Activated naive CD4-positive, alpha-beta T cell treated with anti-CD3 and anti-CD28 coated beads, Interleukin-2, amount 50 U/mL, for 24 hours (primary cell): ENCODE results near the gene OAF.
"Not testable (repeated sequence)": the region's sequence is repeated elsewhere in the genome, so short reads cannot be mapped to it uniquely, and the experiment has no call there.

Source experiments
- H3K27ac Mint-ChIP-seq: one replicate; pipeline ENCODE4 v1.8.0; 2021; ENCODE audit warnings: mild to moderate bottlenecking, mixed read lengths
- H3K27me3 Mint-ChIP-seq: one replicate; pipeline ENCODE4 v1.8.0; 2021; ENCODE audit warnings: mixed read lengths
- H3K36me3 Mint-ChIP-seq: one replicate; pipeline ENCODE4 v1.8.0; 2021; ENCODE audit warnings: mixed read lengths
- H3K4me1 Mint-ChIP-seq: one replicate; pipeline ENCODE4 v1.8.0; 2021; ENCODE audit warnings: mixed read lengths
- H3K4me3 Mint-ChIP-seq: one replicate; pipeline ENCODE4 v1.8.0; 2021; ENCODE audit warnings: mild to moderate bottlenecking, mixed read lengths
- H3K9me3 Mint-ChIP-seq: one replicate; pipeline ENCODE4 v1.8.0; 2021; ENCODE audit warnings: mixed read lengths

The OAF gene

GRCh38 chr11:120255519-120255866, 44.7 kb downstream of the OAF start:
- no peaks in the 10 kb centered on the region for H3K9me3 Mint-ChIP-seq
- H3K4me3 Mint-ChIP-seq = no peak overlapping the region
- peaks cover 25% of the 10 kb centered on the region for H3K27me3 Mint-ChIP-seq
- H3K27ac Mint-ChIP-seq = no peak overlapping the region
- H3K36me3 Mint-ChIP-seq = no peaks in the 10 kb centered on the region
- no peaks in the 10 kb centered on the region for H3K4me1 Mint-ChIP-seq

DNA sequence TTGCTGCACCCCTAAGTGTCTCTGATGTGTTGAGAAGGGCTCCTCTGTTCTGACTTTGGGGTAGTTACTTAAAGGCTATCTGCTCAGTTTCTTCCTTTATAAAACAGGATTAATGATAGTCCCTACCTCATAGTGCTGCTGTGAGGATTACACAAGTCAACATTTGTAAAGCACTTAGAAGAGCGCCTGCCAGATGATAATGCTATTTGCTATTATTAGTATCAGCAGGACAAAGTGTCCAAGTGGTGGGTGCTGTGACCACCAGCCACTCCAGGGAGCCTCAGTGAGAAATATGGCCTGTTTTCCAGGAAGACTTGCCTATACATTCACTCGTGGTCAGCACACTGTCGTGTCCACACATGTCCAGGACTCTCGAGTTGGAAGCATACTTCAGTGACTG, 45.3 kb downstream of the OAF start:
- peaks cover 25% of the 10 kb centered on the region for H3K27me3 Mint-ChIP-seq
- no peaks in the 10 kb centered on the region for H3K9me3 Mint-ChIP-seq
- H3K4me1 Mint-ChIP-seq = no peaks in the 10 kb centered on the region
- no peaks in the 10 kb centered on the region for H3K36me3 Mint-ChIP-seq
- no peak overlapping the region for H3K27ac Mint-ChIP-seq
- no peak overlapping the region for H3K4me3 Mint-ChIP-seq

GRCh38 chr11:120256779-120257178, 45.9 kb downstream of the OAF start:
- Mint-ChIP-seq H3K4me3 (no peak overlapping the region), H3K36me3 (no peaks in the 10 kb centered on the region), H3K4me1 (no peaks in the 10 kb centered on the region), H3K9me3 (no peaks in the 10 kb centered on the region), H3K27me3 (peaks cover 25% of the 10 kb centered on the region), H3K27ac (no peak overlapping the region)

DNA sequence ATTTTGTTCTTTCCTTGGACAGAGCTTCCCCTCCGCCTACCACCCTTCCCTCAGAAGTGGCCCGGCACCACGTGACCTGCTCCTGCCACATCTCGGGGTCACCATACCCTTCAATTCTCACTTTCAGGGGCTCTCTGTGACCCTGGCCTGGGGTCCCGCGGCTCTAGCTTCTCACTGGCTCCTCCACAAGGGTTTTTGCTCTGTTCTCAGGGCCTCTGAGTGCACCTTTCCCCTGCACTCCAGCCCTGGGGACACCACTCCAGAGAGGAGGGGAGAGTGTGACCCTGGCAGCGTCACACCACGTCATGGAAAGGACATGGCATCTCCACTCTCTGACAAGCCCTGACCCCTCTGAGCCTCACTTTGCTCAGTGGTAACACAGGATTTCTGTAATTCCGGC, 46.5 kb downstream of the OAF start:
- no peaks in the 10 kb centered on the region for H3K36me3 Mint-ChIP-seq

GRCh38 chr11:120258661-120259060, 47.8 kb downstream of the OAF start:
- Mint-ChIP-seq H3K4me1 (no peaks in the 10 kb centered on the region), H3K36me3 (no peaks in the 10 kb centered on the region), H3K9me3 (no peaks in the 10 kb centered on the region), H3K27ac (no peak overlapping the region), H3K27me3 (peaks cover 27% of the 10 kb centered on the region), H3K4me3 (no peak overlapping the region)

More for the DNA sequence above, 46.5 kb downstream of the OAF start:
- H3K27me3 Mint-ChIP-seq = peaks cover 25% of the 10 kb centered on the region
- no peak overlapping the region for H3K27ac Mint-ChIP-seq
- H3K4me3 Mint-ChIP-seq = no peak overlapping the region
- H3K4me1 Mint-ChIP-seq = no peaks in the 10 kb centered on the region
- no peaks in the 10 kb centered on the region for H3K9me3 Mint-ChIP-seq

DNA sequence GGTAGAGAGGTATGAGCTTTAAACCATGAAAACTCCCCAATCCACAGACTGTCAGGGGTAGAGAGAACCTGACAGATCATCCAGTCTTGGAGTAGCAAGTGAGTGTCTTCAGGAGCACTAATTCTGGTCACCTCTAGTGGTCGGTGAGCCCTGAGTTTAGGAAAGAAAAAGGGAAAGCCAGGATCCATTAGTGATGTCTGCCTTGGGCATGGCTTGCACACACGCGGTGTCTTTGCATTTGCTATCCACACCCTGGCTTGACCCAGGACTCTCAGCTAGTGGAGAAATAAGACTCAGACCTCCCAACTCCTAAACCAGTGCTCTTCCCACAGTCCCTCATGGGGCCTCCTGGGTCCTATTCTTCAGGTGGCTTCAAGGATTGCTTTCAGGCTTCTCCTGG, 48.4 kb downstream of the OAF start:
- H3K27me3 Mint-ChIP-seq = peaks cover 26% of the 10 kb centered on the region
- H3K4me3 Mint-ChIP-seq = no peak overlapping the region
- no peaks in the 10 kb centered on the region for H3K36me3 Mint-ChIP-seq
- no peaks in the 10 kb centered on the region for H3K9me3 Mint-ChIP-seq
- no peaks in the 10 kb centered on the region for H3K4me1 Mint-ChIP-seq
- no peak overlapping the region for H3K27ac Mint-ChIP-seq

- no peaks in the 10 kb centered on the region for H3K36me3 Mint-ChIP-seq
- H3K27me3 Mint-ChIP-seq = peaks cover 27% of the 10 kb centered on the region
- H3K27ac Mint-ChIP-seq = no peak overlapping the region
- no peaks in the 10 kb centered on the region for H3K9me3 Mint-ChIP-seq
- no peak overlapping the region for H3K4me3 Mint-ChIP-seq
- H3K4me1 Mint-ChIP-seq = no peaks in the 10 kb centered on the region
Measured at GRCh38 chr11:120259988-120260565, 49.2 kb downstream of the OAF start.

DNA sequence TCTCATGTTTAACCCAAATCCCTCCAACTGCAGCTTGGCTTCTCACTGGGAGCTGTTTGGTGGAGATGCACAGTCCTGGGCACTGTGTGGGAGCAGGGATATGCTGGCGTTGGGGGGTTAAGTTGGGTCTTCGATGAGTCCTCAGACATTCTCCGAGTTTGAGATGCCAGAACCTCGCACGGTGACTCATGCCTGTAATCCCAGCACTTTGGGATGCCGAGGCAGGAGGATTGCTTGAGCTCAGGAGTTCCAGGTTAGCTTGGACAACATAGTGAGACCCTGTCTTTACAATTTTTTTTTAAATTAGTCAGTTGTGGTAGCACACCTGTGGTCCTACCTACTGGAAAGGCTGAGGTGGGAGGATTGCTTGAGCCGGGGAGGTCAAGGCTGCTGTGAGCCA, 49.8 kb downstream of the OAF start:
- Mint-ChIP-seq H3K27ac (no peak overlapping the region), H3K36me3 (no peaks in the 10 kb centered on the region), H3K27me3 (peaks cover 24% of the 10 kb centered on the region), H3K4me3 (no peak overlapping the region), H3K9me3 (no peaks in the 10 kb centered on the region), H3K4me1 (no peaks in the 10 kb centered on the region)

DNA sequence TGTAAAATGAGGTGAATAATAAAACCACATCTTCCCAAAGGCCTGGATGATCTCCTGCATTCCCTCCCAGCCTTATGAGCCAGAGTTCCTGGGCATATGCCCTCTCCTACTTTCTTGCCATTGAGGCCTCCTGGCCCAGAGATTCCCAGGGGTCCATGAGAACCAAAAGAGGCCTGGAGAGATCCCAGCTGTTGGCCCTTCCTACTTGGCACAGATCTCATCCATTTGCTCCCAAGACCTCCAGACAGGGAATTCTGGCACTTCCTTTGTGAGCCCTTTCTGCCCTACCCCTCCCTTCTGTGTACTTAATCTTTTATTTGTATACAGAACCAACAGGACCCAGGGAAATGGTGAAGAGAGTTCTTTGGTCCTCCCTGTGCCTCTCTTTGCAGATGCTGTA, 50.5 kb downstream of the OAF start:
- peaks cover 18% of the 10 kb centered on the region for H3K27me3 Mint-ChIP-seq
- H3K36me3 Mint-ChIP-seq = no peaks in the 10 kb centered on the region
- no peak overlapping the region for H3K4me3 Mint-ChIP-seq
- H3K27ac Mint-ChIP-seq = no peak overlapping the region
- no peaks in the 10 kb centered on the region for H3K4me1 Mint-ChIP-seq
- H3K9me3 Mint-ChIP-seq = no peaks in the 10 kb centered on the region

DNA sequence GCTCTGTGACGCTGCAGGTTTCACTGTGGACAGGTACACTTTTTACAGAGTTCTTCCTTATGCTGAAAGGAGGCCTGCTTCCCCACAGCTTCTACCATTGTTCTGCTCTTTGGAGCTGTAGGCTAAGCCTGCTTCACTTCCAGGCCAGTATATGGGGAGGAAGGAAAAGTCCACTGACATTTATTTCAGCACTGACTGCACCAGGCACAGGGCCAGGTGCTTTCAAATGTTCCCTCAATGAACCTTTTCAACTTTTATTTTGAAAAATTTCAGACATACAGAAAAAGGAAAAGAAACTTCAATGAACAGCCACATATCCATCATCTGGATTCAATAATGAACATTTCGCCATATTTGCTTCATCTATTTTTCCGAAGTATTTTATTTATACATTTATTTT, 51.1 kb downstream of the OAF start:
- Mint-ChIP-seq H3K4me1 (no peaks in the 10 kb centered on the region), H3K4me3 (no peak overlapping the region), H3K27ac (no peak overlapping the region), H3K9me3 (no peaks in the 10 kb centered on the region), H3K27me3 (peaks cover 17% of the 10 kb centered on the region), H3K36me3 (no peaks in the 10 kb centered on the region)

DNA sequence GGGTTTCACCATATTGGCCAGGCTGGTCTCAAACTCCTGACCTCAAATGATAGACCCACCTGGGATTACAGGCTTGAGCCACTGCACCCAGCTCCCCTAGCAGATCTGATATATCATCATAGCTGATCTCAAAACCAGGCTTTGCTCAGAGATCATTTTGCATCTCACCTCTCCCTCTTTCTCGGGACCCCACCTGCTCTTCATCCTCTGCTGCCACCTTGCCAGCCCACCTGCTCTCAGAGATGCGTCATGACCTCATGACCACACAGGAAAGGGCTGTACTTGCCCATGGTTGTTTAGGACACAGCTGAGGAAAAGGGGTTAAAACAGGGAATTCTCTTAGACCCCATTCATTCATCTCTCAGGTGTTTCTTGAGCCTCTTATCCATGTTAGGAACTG, 56.5 kb downstream of the OAF start:
- no peak overlapping the region for H3K27ac Mint-ChIP-seq
- H3K9me3 Mint-ChIP-seq = no peaks in the 10 kb centered on the region
- H3K27me3 Mint-ChIP-seq = peaks cover 8% of the 10 kb centered on the region
- H3K4me1 Mint-ChIP-seq = no peaks in the 10 kb centered on the region
- no peak overlapping the region for H3K4me3 Mint-ChIP-seq
- H3K36me3 Mint-ChIP-seq = no peaks in the 10 kb centered on the region

DNA sequence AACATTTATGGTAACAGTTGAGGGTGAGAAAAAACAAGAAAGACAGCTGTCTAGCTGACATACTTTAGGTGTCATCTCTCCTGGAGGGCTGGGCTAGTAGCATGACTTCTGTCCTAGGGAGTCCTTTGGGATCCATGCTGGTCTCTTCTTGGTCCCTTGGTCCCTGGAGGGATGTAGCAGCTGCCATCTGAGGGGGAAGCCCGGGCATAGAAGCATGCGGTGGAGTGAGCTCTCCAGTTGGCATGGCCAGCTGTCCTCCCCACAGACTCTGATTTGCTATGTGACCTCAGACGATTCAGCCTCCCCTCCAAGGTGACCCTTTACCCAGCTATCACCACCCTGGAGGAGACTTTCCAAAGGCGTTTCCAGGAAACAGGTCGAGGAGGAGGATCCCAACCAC, 57.9 kb downstream of the OAF start:
- Mint-ChIP-seq H3K9me3 (no peaks in the 10 kb centered on the region), H3K4me1 (no peaks in the 10 kb centered on the region), H3K27ac (no peak overlapping the region), H3K27me3 (peaks cover 7% of the 10 kb centered on the region), H3K4me3 (no peak overlapping the region), H3K36me3 (no peaks in the 10 kb centered on the region)

- Mint-ChIP-seq H3K36me3 (no peaks in the 10 kb centered on the region), H3K4me1 (no peaks in the 10 kb centered on the region), H3K4me3 (no peak overlapping the region), H3K27me3 (peaks cover 6% of the 10 kb centered on the region), H3K27ac (no peak overlapping the region), H3K9me3 (no peaks in the 10 kb centered on the region)
Measured at GRCh38 chr11:120270386-120270785, 59.6 kb downstream of the OAF start.

DNA sequence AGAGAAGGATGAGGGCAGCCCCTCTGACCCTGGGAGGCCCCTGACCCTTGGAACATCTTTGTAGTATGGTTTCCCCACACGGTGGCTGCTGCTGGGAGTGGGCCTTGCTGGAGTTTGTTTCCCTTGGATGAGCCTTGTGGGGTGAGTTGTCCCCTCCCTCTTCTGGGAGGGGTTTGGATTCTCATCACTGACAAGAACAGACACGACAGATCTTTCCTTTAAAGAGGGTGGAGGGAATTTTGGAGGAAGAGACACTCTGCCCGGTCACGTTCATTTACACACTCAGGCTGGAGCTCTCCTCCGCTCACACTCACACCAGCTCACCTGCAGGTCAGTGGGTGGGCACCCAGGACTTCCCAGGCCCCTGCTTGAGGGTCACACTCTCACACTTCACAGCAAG, 60.8 kb downstream of the OAF start:
- Mint-ChIP-seq H3K36me3 (no peaks in the 10 kb centered on the region), H3K4me1 (no peaks in the 10 kb centered on the region), H3K27ac (no peak overlapping the region), H3K4me3 (no peak overlapping the region), H3K27me3 (peaks cover 5% of the 10 kb centered on the region), H3K9me3 (no peaks in the 10 kb centered on the region)

DNA sequence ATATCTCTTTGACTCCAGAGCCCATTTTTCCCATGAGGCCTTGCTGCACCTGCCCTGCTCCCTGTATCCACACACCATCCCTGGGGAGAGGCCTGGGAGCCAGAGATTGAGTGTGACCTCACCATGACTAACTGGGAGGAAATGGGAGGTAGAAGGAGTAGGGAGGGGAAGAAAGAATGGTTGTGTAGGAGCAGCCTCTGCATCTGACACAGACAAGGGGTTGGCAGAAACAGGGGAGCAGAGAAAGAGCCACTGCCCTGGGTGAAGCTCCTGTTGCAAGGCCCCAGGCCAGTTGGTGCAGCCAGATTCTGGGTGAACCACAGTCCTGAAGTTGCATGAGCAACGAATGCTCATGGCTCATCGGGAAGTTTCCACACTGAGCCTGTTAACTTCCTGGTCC, 61.5 kb downstream of the OAF start:
- no peaks in the 10 kb centered on the region for H3K9me3 Mint-ChIP-seq
- H3K27ac Mint-ChIP-seq = no peak overlapping the region
- no peaks in the 10 kb centered on the region for H3K4me1 Mint-ChIP-seq
- H3K27me3 Mint-ChIP-seq = peaks cover 4% of the 10 kb centered on the region
- H3K36me3 Mint-ChIP-seq = no peaks in the 10 kb centered on the region
- no peak overlapping the region for H3K4me3 Mint-ChIP-seq

GRCh38 chr11:120273432-120273831, 62.6 kb downstream of the OAF start:
- H3K4me1 Mint-ChIP-seq = no peaks in the 10 kb centered on the region
- H3K9me3 Mint-ChIP-seq = no peaks in the 10 kb centered on the region
- peaks cover 1% of the 10 kb centered on the region for H3K27me3 Mint-ChIP-seq
- H3K27ac Mint-ChIP-seq = no peak overlapping the region
- H3K4me3 Mint-ChIP-seq = no peak overlapping the region
- H3K36me3 Mint-ChIP-seq = no peaks in the 10 kb centered on the region

DNA sequence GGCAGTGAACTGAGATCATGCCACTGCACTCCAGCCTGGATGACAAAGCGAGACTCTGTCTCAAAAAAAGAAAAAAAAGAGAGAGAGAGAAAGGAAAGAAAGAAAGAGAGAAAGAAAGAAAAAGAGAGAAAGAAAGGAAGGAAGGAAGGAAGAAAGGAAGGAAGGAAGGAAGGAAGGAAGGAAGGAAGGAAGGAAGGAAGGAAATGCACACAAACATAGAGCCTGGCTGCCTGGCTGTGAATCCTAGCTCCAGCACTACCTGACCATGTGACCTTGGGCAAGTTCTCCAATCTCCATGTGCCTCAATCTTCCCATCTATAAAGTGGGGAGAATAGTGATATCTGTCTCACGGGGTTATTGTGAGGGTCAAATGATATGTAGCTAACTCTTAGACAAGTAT, 63.1 kb downstream of the OAF start:
- not testable (repeated sequence) for H3K9me3 Mint-ChIP-seq, H3K27me3 Mint-ChIP-seq, H3K4me1 Mint-ChIP-seq, H3K4me3 Mint-ChIP-seq, H3K36me3 Mint-ChIP-seq, H3K27ac Mint-ChIP-seq
